ENCODE results near the gene KCNE1. TPM values are rescaled to one million over a fixed set of nuclear protein-coding genes. Genes with fewer than 3 reads are reported as not detected.

Gene KCNE1
- total and polyA plus RNA-seq, 9 donors, result 0.21 to 4.7 (median 0.88) TPM; not detected in 2

DNA sequence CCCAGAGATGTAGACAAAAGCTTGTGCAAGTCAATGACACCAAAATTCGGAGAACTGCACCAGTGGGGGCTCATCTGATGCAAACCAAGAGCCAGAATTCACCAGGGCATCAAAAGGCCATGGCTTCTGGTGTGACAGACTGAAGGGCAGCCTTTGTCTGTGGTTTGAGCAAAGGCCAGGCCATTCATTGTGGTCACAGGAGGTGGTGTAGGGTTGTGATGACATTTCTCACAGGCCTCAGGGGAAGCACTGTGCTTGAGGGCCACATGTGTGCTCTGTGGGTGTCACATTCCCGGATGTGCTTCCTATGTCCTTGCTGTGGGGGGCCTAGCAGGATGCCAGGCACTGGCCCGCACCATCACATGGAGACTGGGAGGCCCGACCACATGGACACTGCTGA is 22.5 kb upstream of the KCNE1 start:
- Histone ChIP-seq H3K4me3 (no peak overlapping the region), H3K36me3 (no peaks in the 10 kb centered on the region), H3K4me1 (ENCODE audit: insufficient read depth) (no peaks in the 10 kb centered on the region), H3K9me3 (no peaks in the 10 kb centered on the region), H3K27me3 (no peaks in the 10 kb centered on the region), H3K27ac (no peak overlapping the region)
- no peak for DNase-seq
- 79 to 92% (median 84%) methylated on average over 4 of the region's 4 CpGs for WGBS, 3 donors
- intact Hi-C loops (cut with DNase I), result no loop called here
- TF ChIP-seq POLR2A (IDR thresholded peaks at IDR 0.05), result no peak
- no peak for TF ChIP-seq EP300 (IDR thresholded peaks at IDR 0.05)
- TF ChIP-seq, protein P1, sequence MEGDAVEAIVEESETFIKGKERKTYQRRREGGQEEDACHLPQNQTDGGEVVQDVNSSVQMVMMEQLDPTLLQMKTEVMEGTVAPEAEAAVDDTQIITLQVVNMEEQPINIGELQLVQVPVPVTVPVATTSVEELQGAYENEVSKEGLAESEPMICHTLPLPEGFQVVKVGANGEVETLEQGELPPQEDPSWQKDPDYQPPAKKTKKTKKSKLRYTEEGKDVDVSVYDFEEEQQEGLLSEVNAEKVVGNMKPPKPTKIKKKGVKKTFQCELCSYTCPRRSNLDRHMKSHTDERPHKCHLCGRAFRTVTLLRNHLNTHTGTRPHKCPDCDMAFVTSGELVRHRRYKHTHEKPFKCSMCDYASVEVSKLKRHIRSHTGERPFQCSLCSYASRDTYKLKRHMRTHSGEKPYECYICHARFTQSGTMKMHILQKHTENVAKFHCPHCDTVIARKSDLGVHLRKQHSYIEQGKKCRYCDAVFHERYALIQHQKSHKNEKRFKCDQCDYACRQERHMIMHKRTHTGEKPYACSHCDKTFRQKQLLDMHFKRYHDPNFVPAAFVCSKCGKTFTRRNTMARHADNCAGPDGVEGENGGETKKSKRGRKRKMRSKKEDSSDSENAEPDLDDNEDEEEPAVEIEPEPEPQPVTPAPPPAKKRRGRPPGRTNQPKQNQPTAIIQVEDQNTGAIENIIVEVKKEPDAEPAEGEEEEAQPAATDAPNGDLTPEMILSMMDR (IDR thresholded peaks at IDR 0.05), result no peak

DNA sequence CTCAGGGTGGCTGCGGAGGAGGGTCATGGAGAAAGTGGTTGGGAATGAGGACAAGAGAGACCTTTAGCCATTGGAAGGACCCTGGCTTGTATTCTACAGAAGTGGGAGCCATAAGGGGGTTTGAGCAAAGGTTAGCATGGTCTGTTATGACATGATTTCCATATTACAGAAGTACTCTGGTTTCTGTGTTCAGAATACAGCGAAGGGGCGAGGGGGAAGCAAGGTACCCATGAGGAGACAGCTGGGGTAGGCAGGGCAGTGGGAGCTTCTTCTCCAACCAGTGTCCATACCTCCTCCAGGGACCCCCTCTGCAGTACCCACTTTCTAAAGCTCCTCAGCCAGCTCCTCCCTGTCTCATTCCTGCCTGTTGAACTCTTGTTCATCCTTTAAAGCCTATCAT is 21.9 kb upstream of the KCNE1 start:
- H3K4me1 ChIP-seq (ENCODE audit: insufficient read depth), result no peaks in the 10 kb centered on the region

DNA sequence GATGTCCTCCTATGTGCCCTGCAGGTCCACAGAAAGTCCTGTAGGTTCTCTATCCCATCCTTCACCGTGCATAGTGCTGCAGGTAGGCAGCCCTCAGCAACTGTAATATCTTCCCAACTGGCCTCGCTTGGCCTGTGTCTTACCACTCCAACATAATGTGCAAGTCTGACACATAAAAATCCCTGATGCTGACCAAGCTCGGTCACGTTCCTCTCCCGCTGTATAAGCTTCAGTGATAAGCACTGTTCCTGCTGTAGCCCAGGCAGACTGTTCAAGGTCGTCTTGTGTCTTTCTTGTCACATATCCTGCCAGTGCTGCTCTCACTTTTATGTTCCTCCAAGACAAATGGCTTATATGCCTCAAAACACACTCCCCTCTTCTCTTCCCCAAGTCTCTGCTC is 19.4 kb upstream of the KCNE1 start:
- Histone ChIP-seq H3K4me1 (ENCODE audit: insufficient read depth) (no peaks in the 10 kb centered on the region), H3K36me3 (no peaks in the 10 kb centered on the region), H3K9me3 (no peaks in the 10 kb centered on the region), H3K27me3 (no peaks in the 10 kb centered on the region), H3K4me3 (no peak overlapping the region), H3K27ac (no peak overlapping the region)
- DNase-seq, result no peak
- intact Hi-C loops (cut with DNase I), result no loop called here
- TF ChIP-seq POLR2A (IDR thresholded peaks at IDR 0.05) (no peak), EP300 (IDR thresholded peaks at IDR 0.05) (no peak)
- TF ChIP-seq, protein P1 (IDR thresholded peaks at IDR 0.05), result no peak
- 29 to 39% (median 32%) methylated on average over 6 of the region's 6 CpGs for WGBS, 3 donors

More for the DNA sequence above, 21.9 kb upstream of the KCNE1 start:
- Histone ChIP-seq H3K4me3 (no peak overlapping the region), H3K27ac (no peak overlapping the region), H3K27me3 (no peaks in the 10 kb centered on the region), H3K36me3 (no peaks in the 10 kb centered on the region), H3K9me3 (no peaks in the 10 kb centered on the region)
- WGBS, 3 donors, result 76 to 99% (median 80%) methylated on average over 3 of the region's 3 CpGs
- intact Hi-C loops (cut with DNase I), result no loop called here
- TF ChIP-seq POLR2A (IDR thresholded peaks at IDR 0.05), result no peak
- TF ChIP-seq EP300 (IDR thresholded peaks at IDR 0.05), result no peak
- TF ChIP-seq, protein P1 (IDR thresholded peaks at IDR 0.05), result no peak
- DNase-seq, result no peak

DNA sequence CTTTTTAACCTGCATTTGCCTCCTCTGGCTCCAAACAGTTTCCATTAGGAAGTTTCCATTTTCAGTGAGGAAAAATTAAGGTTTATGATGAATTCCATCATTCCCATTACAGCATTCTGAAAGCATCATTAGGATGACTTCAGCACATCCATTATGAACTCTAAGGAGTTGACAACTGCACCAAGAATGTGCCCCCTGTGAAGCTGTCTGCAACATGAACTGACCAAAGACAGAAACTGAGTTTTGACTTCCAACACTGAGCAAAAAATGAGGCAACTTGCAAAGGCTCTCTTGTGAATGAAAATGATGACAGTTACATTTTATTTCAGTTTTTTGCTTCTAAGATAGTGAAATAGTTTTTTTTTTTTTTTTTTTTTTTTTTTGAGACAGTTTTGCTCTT is 18.3 kb upstream of the KCNE1 start:
- Histone ChIP-seq H3K9me3 (no peaks in the 10 kb centered on the region), H3K27me3 (no peaks in the 10 kb centered on the region), H3K4me3 (no peak overlapping the region), H3K27ac (no peak overlapping the region), H3K4me1 (ENCODE audit: insufficient read depth) (no peaks in the 10 kb centered on the region), H3K36me3 (no peaks in the 10 kb centered on the region)
- intact Hi-C loops (cut with DNase I), result no loop called here
- TF ChIP-seq POLR2A (IDR thresholded peaks at IDR 0.05) (no peak), EP300 (IDR thresholded peaks at IDR 0.05) (no peak)
- TF ChIP-seq, protein P1 (IDR thresholded peaks at IDR 0.05), result no peak
- no peak for DNase-seq

All from ovary (tissue), 9 donors.